ENCODE measurements around the gene GRM1. TPM values are rescaled to one million over a fixed set of nuclear protein-coding genes. Genes with fewer than 3 reads are reported as not detected.

The GRM1 gene
- total RNA-seq, 1 donor from 2014 or later = 0.39 TPM

DNA sequence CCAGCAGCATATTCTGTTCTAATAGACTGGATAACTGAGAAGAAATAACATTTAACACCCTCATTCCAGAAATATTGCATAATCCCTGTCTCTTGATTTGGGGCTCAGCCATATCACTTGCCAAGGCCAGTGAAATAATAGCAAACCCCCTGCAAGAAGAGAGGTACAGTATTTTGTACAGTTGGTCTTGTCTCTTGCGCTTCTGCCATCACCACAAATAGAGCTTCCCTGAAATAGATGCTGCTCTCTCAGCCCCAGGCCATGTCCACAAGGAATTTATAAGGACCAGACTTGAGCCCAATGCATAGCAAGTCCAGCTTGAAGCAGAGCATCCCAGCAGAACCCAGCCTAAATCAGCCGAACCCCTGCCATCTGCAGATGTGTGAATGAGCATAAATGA, 254.0 kb downstream of the GRM1 start:
- H3K4me1 Mint-ChIP-seq (ENCODE audit: unreplicated experiment) = no peaks in the 10 kb centered on the region
- H3K4me3 Mint-ChIP-seq = no peak overlapping the region
- H3K36me3 Mint-ChIP-seq = no peaks in the 10 kb centered on the region
- no peaks in the 10 kb centered on the region for H3K27me3 Mint-ChIP-seq
- no peaks in the 10 kb centered on the region for H3K9me3 Mint-ChIP-seq
- TF ChIP-seq, protein P1, sequence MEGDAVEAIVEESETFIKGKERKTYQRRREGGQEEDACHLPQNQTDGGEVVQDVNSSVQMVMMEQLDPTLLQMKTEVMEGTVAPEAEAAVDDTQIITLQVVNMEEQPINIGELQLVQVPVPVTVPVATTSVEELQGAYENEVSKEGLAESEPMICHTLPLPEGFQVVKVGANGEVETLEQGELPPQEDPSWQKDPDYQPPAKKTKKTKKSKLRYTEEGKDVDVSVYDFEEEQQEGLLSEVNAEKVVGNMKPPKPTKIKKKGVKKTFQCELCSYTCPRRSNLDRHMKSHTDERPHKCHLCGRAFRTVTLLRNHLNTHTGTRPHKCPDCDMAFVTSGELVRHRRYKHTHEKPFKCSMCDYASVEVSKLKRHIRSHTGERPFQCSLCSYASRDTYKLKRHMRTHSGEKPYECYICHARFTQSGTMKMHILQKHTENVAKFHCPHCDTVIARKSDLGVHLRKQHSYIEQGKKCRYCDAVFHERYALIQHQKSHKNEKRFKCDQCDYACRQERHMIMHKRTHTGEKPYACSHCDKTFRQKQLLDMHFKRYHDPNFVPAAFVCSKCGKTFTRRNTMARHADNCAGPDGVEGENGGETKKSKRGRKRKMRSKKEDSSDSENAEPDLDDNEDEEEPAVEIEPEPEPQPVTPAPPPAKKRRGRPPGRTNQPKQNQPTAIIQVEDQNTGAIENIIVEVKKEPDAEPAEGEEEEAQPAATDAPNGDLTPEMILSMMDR (conservative IDR thresholded peaks at IDR 0.05) = no peak
- no peak for DNase-seq (ENCODE audit: extremely low spot score, unreplicated experiment)
- no peak overlapping the region for H3K27ac Mint-ChIP-seq

DNA sequence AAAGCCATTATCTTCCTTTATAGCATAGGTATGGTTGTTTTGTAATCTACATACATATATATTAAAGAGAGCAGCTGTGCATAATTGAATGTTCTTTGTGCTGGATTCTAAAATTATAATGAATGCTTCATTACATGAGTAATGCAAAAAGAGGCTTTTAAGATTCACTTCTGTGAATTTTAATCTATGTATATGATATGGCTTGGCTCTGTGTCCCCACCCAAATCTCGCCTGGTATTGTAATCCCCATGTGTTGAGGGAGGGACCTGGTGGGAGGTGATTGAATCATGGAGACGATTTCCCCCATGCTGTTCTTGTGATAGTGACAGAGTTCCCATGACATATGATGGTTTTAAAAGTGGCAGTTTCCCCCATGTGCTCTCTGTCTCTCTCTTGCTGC, 255.4 kb downstream of the GRM1 start:
- no peak overlapping the region for H3K4me3 Mint-ChIP-seq
- H3K27ac Mint-ChIP-seq = no peak overlapping the region
- no peak for DNase-seq (ENCODE audit: extremely low spot score, unreplicated experiment)
- H3K4me1 Mint-ChIP-seq (ENCODE audit: unreplicated experiment) = no peaks in the 10 kb centered on the region
- no peaks in the 10 kb centered on the region for H3K36me3 Mint-ChIP-seq
- TF ChIP-seq, protein P1 (conservative IDR thresholded peaks at IDR 0.05) = no peak
- no peaks in the 10 kb centered on the region for H3K27me3 Mint-ChIP-seq
- no peaks in the 10 kb centered on the region for H3K9me3 Mint-ChIP-seq

DNA sequence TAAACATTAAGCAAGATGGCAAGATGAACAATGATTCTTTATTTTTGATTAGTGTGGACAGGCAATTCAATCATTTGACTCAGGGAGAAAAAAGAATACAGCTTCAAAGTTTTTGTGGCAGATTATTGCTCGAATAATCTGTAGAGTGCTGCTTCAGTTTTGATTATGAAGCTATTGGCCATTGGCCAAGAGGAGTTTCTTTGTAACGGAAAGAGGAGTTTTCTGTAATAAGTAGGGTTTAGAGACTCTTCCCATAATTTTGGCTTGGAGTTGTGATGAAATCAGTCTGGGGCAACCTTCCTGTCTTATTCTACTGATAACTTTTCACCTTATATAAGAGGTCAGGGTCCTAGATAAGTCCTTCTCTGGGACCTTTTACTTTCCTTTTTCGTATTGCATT, 258.1 kb downstream of the GRM1 start:
- Mint-ChIP-seq H3K27me3 (no peaks in the 10 kb centered on the region), H3K27ac (no peak overlapping the region), H3K9me3 (no peaks in the 10 kb centered on the region), H3K4me3 (no peak overlapping the region), H3K4me1 (ENCODE audit: unreplicated experiment) (no peaks in the 10 kb centered on the region), H3K36me3 (no peaks in the 10 kb centered on the region)
- DNase-seq (ENCODE audit: extremely low spot score, unreplicated experiment) = no peak
- TF ChIP-seq, protein P1 (conservative IDR thresholded peaks at IDR 0.05) = no peak

DNA sequence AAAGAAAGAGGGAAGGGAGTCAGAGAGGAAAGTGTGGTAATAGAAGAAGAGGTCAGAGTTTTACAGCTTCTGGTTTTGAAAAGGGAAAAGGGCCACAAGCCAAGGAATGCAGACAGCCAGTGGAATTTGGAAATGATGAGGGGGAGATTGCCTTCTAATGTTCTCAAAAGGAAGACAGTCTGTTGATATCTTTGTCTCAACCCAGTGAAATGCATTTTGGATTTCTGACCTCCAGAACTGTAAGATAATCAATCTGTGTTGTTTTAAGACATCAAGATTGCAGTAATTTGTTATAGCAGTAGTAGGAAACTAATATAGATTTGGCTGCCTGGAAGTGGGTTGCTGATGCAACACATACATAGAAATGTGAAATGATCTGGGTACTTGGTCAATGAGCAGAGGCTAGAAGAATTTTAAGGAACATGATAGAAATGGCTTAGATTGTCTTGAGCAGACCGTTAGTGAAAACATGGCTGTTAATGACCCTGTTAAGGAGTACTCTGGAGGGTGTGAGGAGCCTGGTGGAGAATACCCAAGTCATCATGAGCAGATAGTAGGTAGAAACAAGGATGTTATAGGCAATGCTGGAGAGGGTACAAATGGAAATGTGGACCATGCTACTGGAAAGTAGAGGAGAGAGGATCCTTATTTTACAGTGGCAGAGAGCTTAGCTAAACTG, 259.0 kb downstream of the GRM1 start:
- TF ChIP-seq, protein P1 (conservative IDR thresholded peaks at IDR 0.05) = no peak
- H3K36me3 Mint-ChIP-seq = no peaks in the 10 kb centered on the region
- H3K4me1 Mint-ChIP-seq (ENCODE audit: unreplicated experiment) = no peaks in the 10 kb centered on the region
- H3K9me3 Mint-ChIP-seq = no peaks in the 10 kb centered on the region
- DNase-seq (ENCODE audit: extremely low spot score, unreplicated experiment) = no peak
- no peaks in the 10 kb centered on the region for H3K27me3 Mint-ChIP-seq
- no peak overlapping the region for H3K27ac Mint-ChIP-seq
- H3K4me3 Mint-ChIP-seq = no peak overlapping the region

DNA sequence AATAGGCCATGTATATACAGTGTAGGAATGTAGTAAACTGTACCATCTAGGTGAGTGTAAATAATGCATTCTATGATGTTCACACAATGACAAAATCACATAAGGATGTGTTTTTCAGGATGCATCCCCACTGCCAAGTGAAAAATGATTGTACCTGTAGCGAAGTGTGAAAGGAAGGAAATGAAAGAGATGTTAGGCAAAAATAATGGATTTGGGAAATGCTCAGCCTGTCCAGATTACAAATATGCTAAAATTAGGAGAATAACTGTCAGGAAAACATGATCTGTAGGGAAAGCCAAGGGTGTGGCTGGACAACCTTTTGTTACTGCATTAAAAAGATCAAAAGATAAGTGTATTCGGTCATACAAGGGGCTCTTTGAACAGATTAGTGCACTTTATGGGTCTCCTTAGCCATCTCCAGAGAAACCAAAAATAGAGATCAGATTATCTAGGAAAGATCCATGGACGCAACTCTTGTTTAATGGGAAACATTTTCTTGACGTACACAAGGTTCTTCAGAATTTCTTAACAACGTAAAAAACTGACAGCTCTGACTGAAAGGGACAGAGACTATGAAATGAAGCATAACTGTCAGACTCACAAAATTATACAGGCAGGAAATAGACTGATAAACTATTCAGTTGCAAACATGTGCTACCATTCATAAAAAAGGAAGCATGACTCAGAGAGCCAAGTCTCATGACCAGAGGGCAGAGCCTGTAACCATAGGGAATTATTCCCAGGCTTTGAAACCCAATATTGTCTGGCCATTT, 261.1 kb downstream of the GRM1 start:
- no peaks in the 10 kb centered on the region for H3K4me1 Mint-ChIP-seq (ENCODE audit: unreplicated experiment)
- no peaks in the 10 kb centered on the region for H3K9me3 Mint-ChIP-seq
- TF ChIP-seq, protein P1 (conservative IDR thresholded peaks at IDR 0.05) = no peak
- no peak overlapping the region for H3K4me3 Mint-ChIP-seq
- DNase-seq (ENCODE audit: extremely low spot score, unreplicated experiment) = no peak
- no peak overlapping the region for H3K27ac Mint-ChIP-seq
- H3K36me3 Mint-ChIP-seq = no peaks in the 10 kb centered on the region
- H3K27me3 Mint-ChIP-seq = no peaks in the 10 kb centered on the region
